ENCODE data around the gene ENPP3.

Gene ENPP3

GRCh38 chr6:131787766-131788712, 150.9 kb downstream of the ENPP3 start:
- TF ChIP-seq SIN3A (IDR thresholded peaks at IDR 0.05; ENCODE audit: borderline replicate concordance, insufficient read depth, low read length) (no peak), FOXP2 (optimal IDR thresholded peaks at IDR 0.05; ENCODE audit: borderline replicate concordance, extremely low read depth, extremely low read length, insufficient read depth) (no peak), REST (IDR thresholded peaks at IDR 0.05; ENCODE audit: insufficient read depth in 1 of 2, low read depth in 2 of 2, low read length in 2 of 2) (no peak), TAF1 (IDR thresholded peaks at IDR 0.05; ENCODE audit: borderline replicate concordance, insufficient read depth, low read length) (no peak), POLR2AphosphoS5 (IDR thresholded peaks at IDR 0.05; ENCODE audit: low read depth, low read length) (no peak)

GRCh38 chr6:131789219-131789618, 152.1 kb downstream of the ENPP3 start:
- TF ChIP-seq POLR2AphosphoS5 (IDR thresholded peaks at IDR 0.05; ENCODE audit: low read depth, low read length) (no peak), TAF1 (IDR thresholded peaks at IDR 0.05; ENCODE audit: borderline replicate concordance, insufficient read depth, low read length) (no peak), SIN3A (IDR thresholded peaks at IDR 0.05; ENCODE audit: borderline replicate concordance, insufficient read depth, low read length) (no peak), REST (IDR thresholded peaks at IDR 0.05; ENCODE audit: insufficient read depth in 1 of 2, low read depth in 2 of 2, low read length in 2 of 2) (no peak), FOXP2 (optimal IDR thresholded peaks at IDR 0.05; ENCODE audit: borderline replicate concordance, extremely low read depth, extremely low read length, insufficient read depth) (no peak)

- TF ChIP-seq FOXP2 (optimal IDR thresholded peaks at IDR 0.05; ENCODE audit: borderline replicate concordance, extremely low read depth, extremely low read length, insufficient read depth) (no peak), TAF1 (IDR thresholded peaks at IDR 0.05; ENCODE audit: borderline replicate concordance, insufficient read depth, low read length) (no peak), SIN3A (IDR thresholded peaks at IDR 0.05; ENCODE audit: borderline replicate concordance, insufficient read depth, low read length) (no peak), REST (IDR thresholded peaks at IDR 0.05; ENCODE audit: insufficient read depth in 1 of 2, low read depth in 2 of 2, low read length in 2 of 2) (no peak), POLR2AphosphoS5 (IDR thresholded peaks at IDR 0.05; ENCODE audit: low read depth, low read length) (no peak)
Observed at GRCh38 chr6:131791476-131791875, 154.4 kb downstream of the ENPP3 start.

- TF ChIP-seq TAF1 (IDR thresholded peaks at IDR 0.05; ENCODE audit: borderline replicate concordance, insufficient read depth, low read length) (no peak), SIN3A (IDR thresholded peaks at IDR 0.05; ENCODE audit: borderline replicate concordance, insufficient read depth, low read length) (no peak), POLR2AphosphoS5 (IDR thresholded peaks at IDR 0.05; ENCODE audit: low read depth, low read length) (no peak), REST (IDR thresholded peaks at IDR 0.05; ENCODE audit: insufficient read depth in 1 of 2, low read depth in 2 of 2, low read length in 2 of 2) (no peak), FOXP2 (optimal IDR thresholded peaks at IDR 0.05; ENCODE audit: borderline replicate concordance, extremely low read depth, extremely low read length, insufficient read depth) (no peak)
Observed at GRCh38 chr6:131792091-131792496, 155.0 kb downstream of the ENPP3 start.
